Endothelial cell of umbilical vein (primary cell): ENCODE data around the gene SIPA1L3. TPM values are rescaled to one million over a fixed set of nuclear protein-coding genes. Genes with fewer than 3 reads are reported as not detected.

Source experiments
- BruUV-seq: library from RNA; stranded (reverse); fragments of 400-500 nt; replicated peaks from 2 replicates; lab custom pipeline; 2021; lab: Mats Ljungman, UMichigan
- CTCF ChIA-PET: fragments of 300-600, 350-600 bp; sonication (Branson Sonifier 250); formaldehyde crosslinking; loops from one replicate; lab custom pipeline; 2021; ENCODE audit warnings: antibody characterized with exemption, inconsistent platforms; lab: Charles Lee
- POLR2A ChIA-PET: fragments of 300-600, 350-600 bp; sonication (Branson Sonifier 250); formaldehyde crosslinking; loops from one replicate; lab custom pipeline; 2021; ENCODE audit warnings: antibody characterized with exemption, inconsistent platforms; lab: Charles Lee
- DNase-seq: peaks from one replicate; pipeline ENCODE4 v3.0.0-alpha.2; 2011; ENCODE audit warnings: low read depth, low spot score
- FAIRE-seq: peaks from 2 replicates; lab custom pipeline; 2011; peaks lifted over from hg19 to GRCh38; lab: Jason Lieb, UNC
- H2AFZ ChIP-seq: 2 replicates; pipeline ENCODE4 v1.6.0; 2012; ENCODE audit warnings: low read depth, low read length, control low read depth, inconsistent platforms
- H3K27ac ChIP-seq: 2 replicates; pipeline ENCODE4 v1.5.1; 2011; ENCODE audit warnings: low read depth, mild to moderate bottlenecking, control low read depth, low read length, moderate library complexity; ENCODE audit not compliant: insufficient read depth
- H3K27me3 ChIP-seq, 2 experiments: 2 replicates each; pipeline versions ENCODE4 v1.6.0 to v1.6.1; 2011; ENCODE audit warnings: low read length in 2 of 2, mixed read lengths in 1 of 2; ENCODE audit not compliant: control insufficient read depth in 2 of 2, insufficient read depth in 2 of 2
- H3K36me3 ChIP-seq, 2 experiments: 2 replicates in 1 of 2; 3 replicates in 1 of 2; pipeline ENCODE4 v1.5.1; 2011; ENCODE audit warnings: low read length in 2 of 2, mild to moderate bottlenecking in 1 of 2, moderate library complexity in 1 of 2; ENCODE audit not compliant: control insufficient read depth in 2 of 2, insufficient read depth in 2 of 2; ENCODE audit errors: extremely low read depth in 1 of 2
- H3K4me1 ChIP-seq: 3 replicates; pipeline ENCODE4 v1.5.1; 2011; ENCODE audit warnings: mild to moderate bottlenecking, low read length; ENCODE audit not compliant: control insufficient read depth, insufficient read depth; ENCODE audit errors: extremely low read depth
- H3K4me2 ChIP-seq: 2 replicates; pipeline ENCODE4 v1.6.1; 2011; ENCODE audit warnings: low read length, control low read depth, mixed read lengths; ENCODE audit not compliant: insufficient read depth
- H3K4me3 ChIP-seq, 3 experiments: fragments of 200-600 bp in 1 of 3; sonication (generic), shearing (Covaris generic) in 1 of 3; replicated peaks in 1 of 3; 2 replicates each; pipeline ENCODE4 v1.5.1; 2011 to 2016; ENCODE audit warnings: control low read depth in 3 of 3, low read length in 3 of 3, mild to moderate bottlenecking in 2 of 3, inconsistent platforms in 1 of 3, low read depth in 1 of 3, moderate library complexity in 1 of 3; ENCODE audit not compliant: insufficient read depth in 1 of 3
- H3K79me2 ChIP-seq: 2 replicates; pipeline ENCODE4 v1.6.0; 2012; ENCODE audit warnings: low read length, inconsistent platforms; ENCODE audit not compliant: control insufficient read depth, insufficient read depth
- H3K9ac ChIP-seq: replicated peaks from 2 replicates; pipeline ENCODE3; 2011; ENCODE audit warnings: low read length, control low read depth; ENCODE audit not compliant: insufficient read depth; ENCODE audit errors: extremely low read depth
- H3K9me1 ChIP-seq: replicated peaks from 3 replicates; pipeline ENCODE4 v1.6.0; 2011; ENCODE audit warnings: mild to moderate bottlenecking, low read length; ENCODE audit not compliant: control insufficient read depth, insufficient read depth; ENCODE audit errors: extremely low read depth
- H3K9me3 ChIP-seq: replicated peaks from 2 replicates; pipeline ENCODE4 v1.5.1; 2012; ENCODE audit warnings: low read length, inconsistent platforms; ENCODE audit not compliant: control insufficient read depth, insufficient read depth
- H4K20me1 ChIP-seq: replicated peaks from 2 replicates; pipeline ENCODE3; 2011; ENCODE audit warnings: mild to moderate bottlenecking, low read length; ENCODE audit not compliant: control insufficient read depth, insufficient read depth; ENCODE audit errors: extremely low read depth
- GATA2 ChIP-seq: IDR thresholded peaks from 2 replicates; pipeline ENCODE4 v1.7.0; 2011; ENCODE audit warnings: low read depth, mild to moderate bottlenecking, moderate library complexity, mixed read lengths, low read length; ENCODE audit not compliant: insufficient read length, insufficient read depth
- dilution Hi-C: fragments of 300-500 bp; cut with MboI; formaldehyde crosslinking; loops from one replicate; pipeline ENCODE4 v1.15.0; 2019; ENCODE audit warnings: low sequenced_read_pairs; ENCODE audit not compliant: extremely low pct_ligation_motif_present
- intact Hi-C: fragments of 100-400 bp; cut with micrococcal nuclease; formaldehyde crosslinking; loops from one replicate; pipeline ENCODE4 v1.10.0; 2022
- polyA plus RNA-seq, 4 experiments: library from polyadenylated mRNA; depleted of rRNA in 3 of 4; stranded (reverse) in 3 of 4; unstranded in 1 of 4; fragments of >200 nt; gene quantifications; 2 replicates each; pipeline versions ENCODE4 v1.2.1 to v1.2.3, GENCODE V29; 2011 to 2012; ENCODE audit warnings: missing spikeins in 1 of 4
- total RNA-seq: library from RNA; stranded (reverse); gene quantifications from 2 replicates; pipeline ENCODE4 v1.2.3, GENCODE V29; 2021
- TF ChIP-seq, protein P1 (sequence below), 2 donors: IDR thresholded peaks; 1 replicate in 1 of 2; 2 replicates in 1 of 2; pipeline ENCODE4 v1.5.1; 2011; ENCODE audit warnings: low read length in 2 of 2, mild to moderate bottlenecking in 2 of 2, moderate library complexity in 2 of 2, control low read depth in 1 of 2, inconsistent platforms in 1 of 2, low read depth in 1 of 2; ENCODE audit not compliant: insufficient read depth in 1 of 2; ENCODE audit errors: extremely low read depth in 1 of 2

Gene SIPA1L3
- total and polyA plus RNA-seq, 2 donors (not counting 3 experiments of a cell fraction or from before 2014, with no cell fraction given): 14.2 to 47.2 TPM

DNA sequence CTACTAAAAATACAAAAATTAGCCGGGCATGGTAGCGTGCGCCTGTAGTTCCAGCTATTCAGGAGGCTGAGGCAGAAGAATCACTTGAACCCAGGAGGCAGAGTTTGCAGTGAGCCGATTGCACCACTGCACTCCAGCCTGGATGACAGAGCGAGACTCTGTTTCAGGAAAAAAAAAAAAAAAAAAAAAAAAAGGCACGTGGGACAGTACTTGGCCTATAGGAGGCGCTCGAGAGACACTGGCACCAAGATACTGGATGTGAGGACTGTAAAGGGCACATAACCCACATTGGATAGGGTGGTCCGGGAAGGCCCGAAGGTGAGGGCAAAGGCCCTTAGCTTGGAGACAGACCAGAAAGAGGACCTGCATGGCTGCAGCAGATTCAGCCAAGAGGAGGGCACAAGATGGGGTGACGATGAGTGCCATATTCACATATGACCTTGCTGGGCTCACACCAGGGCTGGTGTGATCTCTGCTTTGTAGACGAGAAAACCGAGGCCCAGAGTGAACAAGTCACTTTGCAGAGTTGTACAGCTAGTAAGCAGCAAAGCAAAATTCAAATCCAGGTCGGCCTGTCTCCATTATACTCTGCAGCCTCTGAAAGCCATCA lies 227.6 kb downstream of the SIPA1L3 start:
- Histone ChIP-seq H3K79me2 (no peaks in the 10 kb centered on the region), H3K4me3 (no peak overlapping the region), H3K36me3 (peaks cover 0 to 2% of the 10 kb centered on the region in 2 experiments), H2AFZ (no peak overlapping the region), H3K9me1 (no peaks in the 10 kb centered on the region), H3K4me2 (no peak overlapping the region), H3K9me3 (no peaks in the 10 kb centered on the region), H3K27ac (no peak overlapping the region), H3K9ac (no peak overlapping the region), H3K4me1 (no peaks in the 10 kb centered on the region), H4K20me1 (no peaks in the 10 kb centered on the region), H3K27me3 (no peaks in the 10 kb centered on the region)
- dilution Hi-C loops: no loop called here
- no TSS peak for BruUV-seq
- ChIA-PET POLR2A (no interaction called here), CTCF (interaction anchor here (0.8 to 3.5 kb wide), 6 partner anchors 8 to 232 kb away, joined by 3 to 26 read pairs (median 5); no protein-coding TSS in a partner anchor)
- FAIRE-seq: no peak
- TF ChIP-seq, protein P1, sequence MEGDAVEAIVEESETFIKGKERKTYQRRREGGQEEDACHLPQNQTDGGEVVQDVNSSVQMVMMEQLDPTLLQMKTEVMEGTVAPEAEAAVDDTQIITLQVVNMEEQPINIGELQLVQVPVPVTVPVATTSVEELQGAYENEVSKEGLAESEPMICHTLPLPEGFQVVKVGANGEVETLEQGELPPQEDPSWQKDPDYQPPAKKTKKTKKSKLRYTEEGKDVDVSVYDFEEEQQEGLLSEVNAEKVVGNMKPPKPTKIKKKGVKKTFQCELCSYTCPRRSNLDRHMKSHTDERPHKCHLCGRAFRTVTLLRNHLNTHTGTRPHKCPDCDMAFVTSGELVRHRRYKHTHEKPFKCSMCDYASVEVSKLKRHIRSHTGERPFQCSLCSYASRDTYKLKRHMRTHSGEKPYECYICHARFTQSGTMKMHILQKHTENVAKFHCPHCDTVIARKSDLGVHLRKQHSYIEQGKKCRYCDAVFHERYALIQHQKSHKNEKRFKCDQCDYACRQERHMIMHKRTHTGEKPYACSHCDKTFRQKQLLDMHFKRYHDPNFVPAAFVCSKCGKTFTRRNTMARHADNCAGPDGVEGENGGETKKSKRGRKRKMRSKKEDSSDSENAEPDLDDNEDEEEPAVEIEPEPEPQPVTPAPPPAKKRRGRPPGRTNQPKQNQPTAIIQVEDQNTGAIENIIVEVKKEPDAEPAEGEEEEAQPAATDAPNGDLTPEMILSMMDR (IDR thresholded peaks at IDR 0.05; ENCODE audit: extremely low read depth in 1 of 2, insufficient read depth in 1 of 2, low read depth in 1 of 2, low read length in 2 of 2): peak; percentile 67 to 69
- TF ChIP-seq GATA2: no peak
- peak; percentile 28 for DNase-seq
- intact Hi-C loops: no loop called here
